NCI-H2171 treated with DMSO at 0.1 percent for 48 hours (cell line): ENCODE results near the gene KLK2.

Experiments used
- DNase-seq: peaks from one replicate; lab custom pipeline; 2025; lab: John Stamatoyannopoulos, UW

The KLK2 gene

GRCh38 chr19:50925734-50926133 is 52.5 kb downstream of the KLK2 start:
- DNase-seq = no peak

GRCh38 chr19:50926144-50926543 is 52.9 kb downstream of the KLK2 start:
- no peak for DNase-seq

DNA sequence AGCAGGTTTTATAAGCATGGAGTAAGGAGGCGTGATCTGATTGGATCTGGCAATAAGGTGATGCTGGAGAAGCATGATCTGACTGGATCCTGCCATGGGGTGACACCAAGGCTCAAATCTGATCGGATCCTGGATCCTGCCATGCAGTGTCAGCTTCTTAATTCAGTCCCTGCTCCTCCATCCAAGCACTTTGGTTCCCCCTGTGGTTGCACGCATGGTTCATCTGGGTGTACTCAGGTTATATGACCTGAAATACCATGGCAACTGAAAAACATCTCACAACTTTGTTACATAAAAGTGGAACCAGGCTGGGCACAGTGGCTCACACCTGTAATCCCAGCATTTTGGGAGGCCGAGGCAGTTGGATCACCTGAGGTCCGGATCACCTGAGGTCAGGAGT is 55.6 kb downstream of the KLK2 start:
- DNase-seq = no peak
